ENCODE data around the gene VGLL4.

GRCh38 chr3:11662392-11662990 lies 18.8 kb upstream of the VGLL4 start:
- TF ChIP-seq CTCF (conservative IDR thresholded peaks at IDR 0.05; ENCODE audit: low read length): peak; percentile 47
- TF ChIP-seq EZH2phosphoT487 (IDR thresholded peaks at IDR 0.05; ENCODE audit: borderline replicate concordance, low read depth, low read length): no peak

Measured in OCI-LY7 (cell line).